Measurements from ENCODE around the gene ONECUT1. TPM values are rescaled to one million over a fixed set of nuclear protein-coding genes. Genes with fewer than 3 reads are reported as not detected.
A peak's percentile ranks its signal among the peaks of the same experiment; 100 is the strongest.

Gene ONECUT1
- total and polyA plus RNA-seq, 10 of the 15 experiments (the other 5 are each of a cell fraction or from before 2014, with no cell fraction given), result 0.28 TPM; not detected in 9

- H3K4me1 ChIP-seq (ENCODE audit: control insufficient read depth, insufficient read depth, low read length), result peaks cover 9% of the 10 kb centered on the region
- SMC1A ChIA-PET (ENCODE audit: uncharacterized antibody, unreplicated experiment), result no interaction called here
- no peaks in the 10 kb centered on the region for H3K36me3 ChIP-seq (ENCODE audit: control insufficient read depth in 2 of 2, insufficient read depth in 2 of 2, low read length in 1 of 2)
- intact Hi-C loops (cut with micrococcal nuclease; ENCODE audit: unreplicated experiment) (loop anchor here (2.0 kb wide), 1 partner anchor 933 kb away; no protein-coding TSS in a partner anchor), in situ Hi-C loops (cut with MboI) (loop anchor here (10.0 kb wide), 1 partner anchor 931 kb away; no protein-coding TSS in a partner anchor)
- DNase-seq (ENCODE audit: low read depth, low spot score), result no peak
- 31% methylated on average over 57 of the region's 57 CpGs for WGBS (ENCODE audit: insufficient coverage, insufficient replicate concordance, low lambda C conversion rate, missing lambda C conversion rate)
- TF ChIP-seq NR2C2 (IDR thresholded peaks at IDR 0.05; ENCODE audit: borderline replicate concordance, control insufficient read depth, insufficient read length, low read depth) (no peak), EED (IDR thresholded peaks at IDR 0.05; ENCODE audit: low read depth) (no peak), CTCF (IDR thresholded peaks at IDR 0.05 in 2 of 3, conservative IDR thresholded peaks at IDR 0.05 in 1 of 3; ENCODE audit: control insufficient read depth in 2 of 3, extremely low read depth in 1 of 3, insufficient read depth in 1 of 3, low read depth in 3 of 3, low read length in 3 of 3) (peak; percentile 23 to 33 (median 31); a peak in 3 of 6 replicates)
- H3K4me2 ChIP-seq (ENCODE audit: control insufficient read depth, insufficient read depth), result no peak overlapping the region
- FAIRE-seq, result no peak
- RAD21 ChIA-PET (ENCODE audit: unreplicated experiment), result no interaction called here
- H3K9ac ChIP-seq (ENCODE audit: control insufficient read depth, insufficient read depth, low read length), result no peak overlapping the region
- ATAC-seq, result 0 out of 3 replicates have a peak, but pooled peaks have one; percentile 21
- CTCF ChIA-PET, result interaction anchor here (1.1 kb wide), 1 partner anchor 8 kb away, joined by 3 read pairs; no protein-coding TSS in a partner anchor
- no TSS peak for BruUV-seq (replicated peaks)
- peaks cover 26 to 34% of the 10 kb centered on the region in 2 experiments for H3K27me3 ChIP-seq (replicated peaks in 1 of 2; ENCODE audit: control insufficient read depth in 2 of 2, insufficient read depth in 2 of 2, low read length in 1 of 2)
- H2AFZ ChIP-seq (ENCODE audit: control insufficient read depth, low read depth, low read length), result no peak overlapping the region
- no peaks in the 10 kb centered on the region for H4K20me1 ChIP-seq (ENCODE audit: control insufficient read depth, insufficient read depth)
- H3K27ac ChIP-seq (ENCODE audit: control insufficient read depth, insufficient read depth), result no peak overlapping the region
- H3K79me2 ChIP-seq (ENCODE audit: control insufficient read depth, insufficient read depth, low read length), result no peaks in the 10 kb centered on the region
- H3K9me3 ChIP-seq (replicated peaks; ENCODE audit: control insufficient read depth, insufficient read depth, low read length), result no peaks in the 10 kb centered on the region
- POLR2A ChIA-PET, result no interaction called here
- H3K4me3 ChIP-seq, result no peak overlapping the region
These were observed 6.0 kb downstream of the ONECUT1 start for GRCh38 chr15:52783929-52784798.
